Measurements from ENCODE around the gene NSUN6.
"Not testable (repeated sequence)": the region's sequence is repeated elsewhere in the genome, so short reads cannot be mapped to it uniquely, and the experiment has no call there.

Gene NSUN6

DNA sequence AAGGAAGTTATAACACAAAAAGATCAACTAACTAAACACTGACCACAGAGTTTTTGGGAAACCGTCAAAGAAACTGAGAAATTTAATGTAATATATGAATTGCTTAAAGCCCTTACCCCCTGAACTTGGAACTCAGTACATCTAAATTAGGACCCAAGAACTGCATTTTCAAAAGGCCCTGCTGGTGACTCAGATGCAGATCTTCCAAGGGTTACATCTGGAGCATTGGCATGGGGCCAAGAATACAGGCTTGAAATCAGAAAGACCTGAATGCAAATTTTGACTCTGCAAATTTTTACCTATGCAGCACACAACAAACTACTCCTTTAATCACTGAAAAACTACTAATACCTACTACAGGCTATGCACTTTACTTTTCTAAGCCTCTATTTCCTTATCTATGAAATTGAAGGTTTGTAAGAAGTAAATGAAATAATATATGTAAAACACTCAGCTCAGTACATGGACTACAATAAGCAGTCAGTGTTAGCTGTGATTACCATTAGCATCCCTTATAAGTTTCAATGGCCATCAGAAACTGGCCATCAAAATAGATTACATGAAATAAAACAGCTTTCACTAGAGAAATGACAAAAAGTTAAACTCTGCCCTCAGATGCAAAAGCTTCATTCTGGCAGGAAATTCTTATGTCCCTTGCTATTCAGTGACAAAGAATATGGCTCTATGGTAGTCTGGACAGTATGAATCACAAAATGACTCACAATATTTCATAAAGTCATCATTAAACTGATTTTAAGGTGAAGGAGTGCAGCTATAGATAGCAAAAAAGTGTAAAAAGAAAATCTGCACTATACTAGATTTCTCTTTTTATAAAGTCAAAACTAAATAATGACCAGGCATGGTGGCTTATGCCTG lies 43.6 kb downstream of the NSUN6 start:
- DNase-seq (ENCODE audit: low spot score): no peak

DNA sequence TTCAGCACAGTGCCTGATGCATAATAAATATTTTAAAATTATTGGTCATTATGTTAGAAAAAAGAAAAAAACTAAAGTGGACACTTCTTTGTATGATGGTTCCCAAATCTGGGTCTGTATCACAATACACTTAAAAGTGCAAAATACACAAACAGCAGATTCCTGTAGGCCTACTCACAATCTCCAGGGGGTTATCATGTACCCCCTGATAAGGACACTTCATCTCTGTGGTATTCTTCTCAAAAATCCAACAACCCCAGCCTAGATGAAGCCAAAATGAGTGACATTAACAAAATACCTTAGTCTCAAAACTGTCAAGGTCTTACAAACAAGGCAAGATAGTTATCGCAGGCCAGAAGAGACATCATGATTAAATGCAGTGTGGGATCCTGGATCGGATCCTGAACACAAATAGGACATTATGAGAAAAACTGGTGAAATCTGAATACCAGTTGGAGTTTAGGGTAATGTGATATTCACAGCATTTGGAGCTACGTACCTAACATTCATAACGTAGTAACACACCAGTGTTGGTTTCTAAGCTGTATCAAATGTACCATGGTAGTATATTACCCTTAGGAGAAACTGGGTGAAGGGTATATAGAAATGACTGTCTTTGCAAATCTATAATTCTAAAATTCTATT lies 45.2 kb downstream of the NSUN6 start:
- DNase-seq (ENCODE audit: low spot score): no peak

DNA sequence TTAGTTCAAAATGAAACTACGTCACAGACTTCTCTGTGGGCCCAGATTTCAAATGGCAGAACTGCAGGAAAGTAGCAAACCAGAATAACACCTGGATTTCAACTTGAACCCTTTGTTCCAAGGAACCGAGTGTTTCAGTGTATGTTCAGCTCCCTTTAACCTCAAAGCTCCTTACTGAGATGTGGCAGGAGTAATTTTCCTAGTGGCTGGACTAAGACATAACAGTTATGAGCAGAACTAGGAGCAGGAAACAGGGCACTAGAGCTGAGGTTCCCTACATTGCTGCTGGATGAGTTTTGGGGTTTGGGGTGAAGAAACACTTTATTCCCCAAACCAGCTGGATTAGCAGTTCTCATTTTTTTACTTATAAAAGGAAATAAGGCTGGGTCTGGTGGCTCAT lies 50.1 kb downstream of the NSUN6 start:
- no peak for DNase-seq (ENCODE audit: low spot score)

DNA sequence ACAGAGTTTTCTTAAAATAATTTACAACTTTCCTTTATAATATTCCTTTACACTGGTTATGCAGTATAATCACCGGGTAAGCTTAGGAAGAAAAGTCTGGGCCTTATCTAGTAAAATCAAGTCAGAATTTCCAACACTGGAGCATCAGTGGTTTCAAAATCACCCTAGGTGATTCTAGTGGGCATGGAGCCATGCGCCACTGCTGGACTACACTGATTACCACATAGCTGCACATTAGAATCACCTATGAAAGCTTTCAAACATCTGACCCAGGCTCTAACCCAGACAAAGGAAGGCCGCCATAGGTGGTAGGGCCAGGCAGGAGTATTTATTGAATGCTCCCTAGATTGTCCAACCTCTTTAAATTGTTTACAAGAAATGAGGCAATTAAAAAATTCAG lies 52.0 kb downstream of the NSUN6 start:
- DNase-seq (ENCODE audit: low spot score): no peak

DNA sequence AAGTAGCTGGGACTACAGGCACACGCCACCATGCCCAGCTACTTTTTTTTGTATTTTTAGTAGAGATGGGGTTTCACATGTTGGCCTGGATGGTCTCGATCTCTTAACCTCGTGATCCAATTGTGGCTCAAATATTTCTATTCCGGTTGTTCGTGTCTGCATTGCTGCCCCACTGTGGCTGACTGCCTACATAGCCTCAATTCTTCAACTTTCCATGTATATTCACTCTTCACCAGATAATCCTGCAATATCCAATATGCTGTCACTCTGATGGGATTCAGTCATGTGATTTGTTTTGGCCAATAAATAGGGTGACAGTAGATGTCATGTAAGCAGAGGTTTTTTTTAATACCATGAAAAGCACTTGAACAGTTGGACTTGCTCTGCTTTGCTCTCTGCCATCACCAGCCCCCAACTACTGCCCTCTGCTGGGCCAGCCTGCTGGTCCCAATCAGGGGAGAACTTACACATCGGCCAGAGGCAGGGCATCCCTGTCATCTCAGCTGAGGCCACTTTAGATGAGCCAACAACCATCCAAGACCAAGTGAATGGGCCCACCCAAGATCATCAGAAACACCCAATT lies 56.7 kb downstream of the NSUN6 start:
- no peak for DNase-seq (ENCODE audit: low spot score)

DNA sequence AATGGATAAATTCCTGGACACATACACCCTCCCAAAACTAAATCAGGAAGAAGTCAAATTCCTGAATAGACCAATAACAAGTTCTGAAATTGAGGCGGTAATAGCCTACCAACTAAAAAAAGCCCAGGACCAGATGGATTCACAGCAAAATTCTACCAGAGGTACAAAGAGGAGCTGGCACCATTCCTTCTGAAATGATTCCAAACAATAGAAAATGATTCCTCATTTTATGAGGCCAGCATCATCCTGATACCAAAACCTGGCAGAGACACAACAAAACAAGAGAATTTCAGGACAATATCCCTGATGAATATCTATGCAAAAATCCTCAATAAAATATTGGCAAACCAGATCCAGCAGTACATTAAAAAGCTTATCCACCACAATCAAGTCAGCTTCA lies 60.2 kb downstream of the NSUN6 start:
- DNase-seq (ENCODE audit: low spot score): not testable (repeated sequence)

DNA sequence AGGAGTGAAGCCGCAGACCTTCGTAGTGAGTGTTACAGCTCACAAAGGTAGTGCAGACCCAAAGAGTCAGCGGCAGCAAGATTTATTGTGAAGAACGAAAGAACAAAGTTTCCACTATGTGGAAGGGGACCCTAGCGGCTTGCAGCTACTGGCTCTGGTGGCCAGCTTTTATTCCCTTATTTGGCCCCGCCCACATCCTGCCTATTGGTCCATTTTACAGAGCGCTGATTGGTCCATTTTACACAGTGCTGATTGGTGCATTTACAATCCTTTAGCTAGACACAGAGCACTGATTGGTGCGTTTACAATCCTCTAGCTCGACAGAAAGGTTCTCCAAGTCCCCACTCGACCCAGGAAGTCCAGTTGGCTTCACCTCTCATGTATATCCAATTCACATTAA lies 64.8 kb downstream of the NSUN6 start:
- not testable (repeated sequence) for DNase-seq (ENCODE audit: low spot score)

DNA sequence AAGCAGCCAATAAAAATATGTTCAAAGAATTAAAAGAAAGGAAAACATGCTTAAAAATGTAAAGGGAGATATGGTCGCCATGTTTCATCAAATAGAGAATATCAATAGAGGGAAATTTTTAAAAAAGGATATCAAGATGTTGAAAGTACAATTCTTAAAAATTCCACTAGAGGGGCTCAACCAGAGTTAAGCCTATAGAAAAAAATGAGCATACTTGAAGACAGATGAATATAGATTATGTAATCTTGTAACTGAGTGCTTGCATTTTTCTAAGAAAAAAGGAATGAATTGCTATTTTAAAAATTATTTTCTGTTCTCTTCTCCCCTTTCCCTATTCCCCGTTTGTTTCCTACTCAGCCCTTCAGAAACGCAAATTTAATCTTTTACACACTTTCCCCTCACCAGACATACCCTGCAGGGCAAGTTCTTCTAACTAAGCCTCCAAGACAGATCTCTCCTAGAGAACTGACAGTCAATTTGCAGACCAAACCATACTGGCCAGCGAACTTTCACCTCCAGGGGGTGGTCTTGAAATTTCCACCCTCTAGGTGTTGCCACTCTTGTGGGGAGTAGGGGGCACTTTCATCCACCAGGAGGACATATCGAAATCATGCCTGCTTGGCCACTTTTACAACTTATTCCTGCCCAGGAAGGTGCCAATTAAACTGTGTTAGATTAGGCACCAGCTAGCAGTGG lies 67.7 kb downstream of the NSUN6 start:
- no peak for DNase-seq (ENCODE audit: low spot score)

DNA sequence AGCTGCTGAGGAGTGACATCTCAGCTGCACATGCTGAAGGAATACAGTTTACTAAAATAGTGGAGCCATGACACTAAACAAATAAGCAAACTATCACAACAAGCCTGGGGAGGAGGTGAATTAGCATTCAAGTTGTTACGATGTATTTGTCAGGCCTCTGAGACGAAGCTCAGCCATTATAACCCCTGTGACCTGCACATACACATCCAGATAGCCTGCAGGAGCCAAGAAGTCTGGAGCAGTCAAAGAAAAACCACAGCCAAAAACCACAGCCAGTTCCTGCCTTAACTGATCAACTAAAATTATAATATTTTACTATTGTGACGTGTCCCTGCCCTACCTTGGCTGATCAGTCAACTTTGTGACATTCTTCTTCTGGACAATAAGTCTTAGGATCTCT lies 68.6 kb downstream of the NSUN6 start:
- DNase-seq (ENCODE audit: low spot score): no peak

DNA sequence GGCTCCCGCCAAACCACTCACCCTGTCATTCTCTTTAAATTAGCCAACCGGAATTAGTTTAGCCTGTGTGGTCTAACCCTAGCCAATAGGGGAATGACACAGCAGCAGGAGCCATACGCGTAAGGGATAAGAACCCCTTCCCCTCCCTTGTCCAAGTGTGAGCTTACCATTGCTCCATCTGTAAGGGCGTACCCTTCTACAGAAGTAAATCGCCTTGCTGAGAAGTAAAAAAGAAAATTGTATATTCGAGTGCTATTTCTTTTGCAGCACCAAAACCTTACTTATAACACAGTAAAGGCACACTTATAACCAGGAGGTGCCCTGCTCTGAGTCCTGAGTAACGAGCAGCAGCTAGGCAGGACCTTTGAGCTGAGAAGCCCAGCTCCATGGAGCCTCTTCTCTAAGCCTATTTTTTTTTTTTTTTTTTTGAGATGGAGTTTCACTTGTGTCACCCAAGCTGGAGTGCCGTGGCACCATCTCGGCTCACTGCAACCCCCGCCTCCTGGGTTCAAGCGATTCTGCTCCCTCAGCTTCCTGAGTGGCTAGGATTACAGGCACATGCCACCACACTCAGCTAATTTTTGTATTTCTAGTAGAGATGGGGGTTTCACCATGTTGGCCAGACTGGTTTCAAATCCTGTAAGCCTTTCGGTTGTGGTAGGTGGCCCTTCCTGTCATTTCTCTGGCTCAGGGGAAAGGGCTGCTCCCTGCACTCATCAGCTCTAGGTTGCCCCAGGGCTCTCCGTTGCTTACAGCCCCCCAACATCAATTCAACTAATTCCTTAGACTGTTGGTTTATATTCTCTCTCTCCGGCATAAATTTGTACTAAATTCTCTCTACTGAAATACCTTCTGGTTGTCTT lies 73.3 kb downstream of the NSUN6 start:
- DNase-seq (ENCODE audit: low spot score): no peak

DNA sequence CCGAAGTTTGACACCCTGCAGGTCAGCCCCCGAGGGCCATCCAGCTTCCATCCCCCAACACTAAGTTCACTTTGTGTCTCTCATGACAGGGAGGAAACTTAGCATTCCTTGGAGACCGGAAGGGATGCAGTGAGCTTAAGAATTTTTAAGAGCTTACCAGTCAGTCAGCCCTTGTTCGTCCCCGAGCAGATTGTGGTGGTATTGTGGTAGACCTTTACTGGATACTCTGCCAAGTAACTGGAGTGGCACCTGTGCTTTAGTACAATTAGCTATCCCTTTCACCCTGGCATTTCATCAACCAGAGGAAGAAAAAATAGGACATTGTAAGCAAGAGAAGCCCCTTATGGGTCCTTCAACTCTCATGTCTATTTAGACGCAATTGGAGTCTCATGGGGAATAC lies 74.8 kb downstream of the NSUN6 start:
- no peak for DNase-seq (ENCODE audit: low spot score)

DNA sequence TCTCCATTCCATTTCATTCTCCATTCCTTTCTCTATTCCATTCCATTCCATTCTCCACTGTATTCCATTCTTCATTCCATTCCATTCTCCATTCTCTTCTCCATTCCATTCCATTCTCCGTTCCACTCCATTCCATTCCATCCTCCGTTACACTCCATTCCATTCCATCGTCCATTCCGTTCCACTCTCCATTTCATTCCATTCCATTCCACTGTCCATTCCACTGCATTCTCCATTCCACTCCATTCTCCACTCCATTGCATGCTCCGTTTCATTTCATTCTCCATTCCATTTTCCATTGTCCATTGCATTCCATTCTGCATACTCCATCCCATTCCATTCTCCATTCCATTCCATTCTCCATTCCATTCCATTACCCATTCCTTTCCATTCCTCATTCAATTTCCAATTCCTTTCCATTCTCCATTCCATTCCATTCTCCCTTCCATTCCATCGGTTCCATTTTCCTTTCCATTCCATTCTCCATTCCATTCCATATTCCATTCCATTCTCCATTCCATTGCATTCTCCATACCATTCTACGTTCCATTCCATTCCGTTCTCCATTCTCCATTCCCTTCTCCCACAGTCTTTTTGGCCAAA lies 78.3 kb downstream of the NSUN6 start:
- no peak for DNase-seq (ENCODE audit: low spot score)

DNA sequence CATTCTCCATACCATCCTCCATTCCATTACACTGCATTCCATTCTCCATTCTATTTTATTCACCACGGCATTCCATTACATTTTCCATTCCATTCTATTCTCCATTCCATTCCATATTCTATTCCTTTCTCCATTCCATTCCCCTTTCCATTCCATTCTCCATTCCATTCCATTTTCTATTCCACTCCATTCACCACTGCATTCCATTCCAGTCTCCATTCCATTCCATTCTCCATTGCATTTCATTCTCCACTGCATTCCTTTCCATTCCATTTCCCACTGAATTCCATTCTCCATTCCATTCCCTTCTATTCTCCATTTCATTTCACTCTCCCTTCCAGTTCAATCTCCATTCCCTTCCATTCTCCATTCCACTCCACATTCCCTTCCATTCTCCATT lies 79.6 kb downstream of the NSUN6 start:
- DNase-seq (ENCODE audit: low spot score): no peak

DNA sequence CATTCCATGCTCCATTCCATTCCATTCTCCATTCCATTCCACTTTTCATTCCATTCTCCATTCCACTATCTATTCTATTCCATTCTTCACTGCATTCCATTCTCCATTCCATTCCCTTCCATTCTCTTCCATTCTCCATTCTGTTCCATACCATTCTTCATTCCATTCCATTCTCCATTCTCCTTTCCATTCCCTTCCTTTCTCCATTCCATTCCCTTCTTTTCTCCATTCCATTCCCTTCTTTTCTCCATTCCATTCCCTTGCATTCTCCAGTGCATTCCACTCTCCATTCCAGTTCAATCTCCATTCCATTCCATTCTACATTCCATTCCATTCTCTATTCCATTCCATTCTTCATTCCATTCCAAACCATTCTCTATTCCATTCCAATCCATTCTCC lies 80.3 kb downstream of the NSUN6 start:
- no peak for DNase-seq (ENCODE audit: low spot score)

DNA sequence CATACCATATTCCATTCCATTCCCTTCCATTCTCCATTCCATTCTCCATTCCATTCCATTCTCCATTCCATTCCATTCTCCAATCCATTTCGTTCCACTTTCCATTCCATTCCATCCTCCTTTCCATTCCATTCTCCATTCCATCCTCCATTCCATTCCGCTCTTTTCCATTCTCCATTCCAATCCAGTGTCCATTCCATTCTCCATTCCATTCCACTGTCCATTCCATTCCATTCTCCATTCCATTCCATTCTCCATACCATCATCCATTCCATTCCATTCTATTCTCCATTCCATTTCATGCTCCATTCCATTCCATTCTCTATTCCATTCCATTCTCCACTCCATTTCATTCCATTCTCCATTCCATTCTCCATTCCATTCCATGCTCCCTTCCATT lies 81.0 kb downstream of the NSUN6 start:
- DNase-seq (ENCODE audit: low spot score): not testable (repeated sequence)

DNA sequence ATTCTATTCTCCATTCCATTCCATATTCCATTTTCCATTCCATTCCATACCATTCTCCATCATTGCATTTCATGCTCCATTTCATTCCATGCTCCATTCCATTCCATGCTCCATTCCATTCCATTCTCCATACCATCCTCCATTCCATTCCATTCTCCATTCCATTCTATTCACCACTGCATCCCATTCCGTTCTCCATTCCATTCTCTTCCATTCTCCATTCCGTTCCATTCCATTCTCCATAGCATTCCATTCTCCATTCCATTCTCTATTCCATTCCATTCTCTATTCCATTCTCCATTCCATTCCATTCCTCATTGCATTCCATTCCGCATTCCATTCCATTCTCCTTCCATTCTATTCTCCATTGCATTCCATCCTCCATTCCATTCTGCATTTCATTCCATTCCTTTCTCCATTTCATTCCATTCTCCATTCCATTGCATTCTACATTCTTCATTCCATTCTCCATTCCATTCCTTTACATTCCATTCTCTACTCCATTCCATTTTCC lies 84.0 kb downstream of the NSUN6 start:
- no peak for DNase-seq (ENCODE audit: low spot score)

DNA sequence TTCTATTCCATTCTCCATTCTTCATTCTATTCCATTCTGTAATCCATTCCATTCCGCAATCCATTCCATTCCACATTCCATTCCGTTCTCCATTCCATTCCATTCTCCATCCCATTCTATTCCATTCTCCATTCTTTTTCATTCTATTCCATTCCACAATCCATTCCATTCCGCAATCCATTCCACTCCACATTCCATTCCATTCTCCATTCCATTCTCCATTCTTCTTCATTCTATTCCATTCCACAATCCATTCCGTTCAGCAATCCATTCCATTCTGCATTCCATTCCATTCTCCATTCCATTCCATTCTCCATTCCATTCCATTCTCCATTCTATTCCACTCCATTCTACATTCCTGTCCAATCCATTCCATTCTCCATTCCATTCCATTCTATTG lies 85.2 kb downstream of the NSUN6 start:
- DNase-seq (ENCODE audit: low spot score): no peak

DNA sequence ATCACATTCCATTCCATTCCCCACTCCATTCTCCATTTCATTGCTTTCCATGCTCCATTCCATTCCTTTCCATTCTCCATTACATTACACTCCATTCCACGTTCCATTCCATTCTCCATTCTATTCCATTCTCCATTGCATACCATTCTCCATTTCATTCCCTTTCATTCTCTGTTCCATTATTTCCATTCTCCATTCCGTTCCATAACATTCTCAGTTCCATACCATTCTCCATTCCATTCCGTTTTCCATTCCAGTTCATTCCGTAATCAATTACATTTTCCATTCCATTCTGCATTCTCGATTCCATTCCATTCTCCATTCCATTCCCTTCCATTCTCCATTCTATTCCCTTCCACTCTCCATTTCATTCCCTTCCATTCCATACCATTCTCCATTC lies 86.4 kb downstream of the NSUN6 start:
- DNase-seq (ENCODE audit: low spot score): no peak

DNA sequence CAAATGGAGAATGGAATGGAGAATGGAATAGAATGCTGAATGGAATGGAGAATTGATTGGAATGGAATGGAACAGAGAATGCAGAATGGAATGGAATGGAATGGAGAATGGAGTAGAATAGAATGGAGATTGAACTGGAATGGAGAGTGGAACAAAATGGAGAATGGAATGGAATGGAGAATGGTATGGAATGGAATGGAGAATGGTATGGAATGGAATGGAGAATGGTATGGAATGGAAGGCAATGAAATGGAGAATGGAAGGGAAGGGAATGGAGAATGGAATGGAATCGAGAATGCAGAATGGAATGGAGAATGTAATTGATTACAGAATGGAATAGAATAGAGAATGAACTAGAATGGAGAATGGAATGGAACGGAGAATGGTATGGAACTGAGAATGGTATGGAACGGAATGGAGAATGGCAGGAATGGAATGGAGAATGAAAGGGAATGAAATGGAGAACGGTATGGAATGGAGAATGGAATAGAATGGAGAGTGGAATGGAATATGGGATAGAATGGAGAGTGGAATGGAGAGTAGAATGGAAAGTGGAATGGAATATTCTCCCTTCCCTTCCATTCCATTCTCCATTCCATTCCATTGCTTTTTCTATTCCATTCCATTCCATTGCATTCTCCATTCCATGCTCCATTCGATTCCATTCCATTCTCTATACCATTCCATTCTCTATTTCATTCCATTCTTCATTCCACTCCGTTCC lies 88.2 kb downstream of the NSUN6 start:
- DNase-seq (ENCODE audit: low spot score): no peak

DNA sequence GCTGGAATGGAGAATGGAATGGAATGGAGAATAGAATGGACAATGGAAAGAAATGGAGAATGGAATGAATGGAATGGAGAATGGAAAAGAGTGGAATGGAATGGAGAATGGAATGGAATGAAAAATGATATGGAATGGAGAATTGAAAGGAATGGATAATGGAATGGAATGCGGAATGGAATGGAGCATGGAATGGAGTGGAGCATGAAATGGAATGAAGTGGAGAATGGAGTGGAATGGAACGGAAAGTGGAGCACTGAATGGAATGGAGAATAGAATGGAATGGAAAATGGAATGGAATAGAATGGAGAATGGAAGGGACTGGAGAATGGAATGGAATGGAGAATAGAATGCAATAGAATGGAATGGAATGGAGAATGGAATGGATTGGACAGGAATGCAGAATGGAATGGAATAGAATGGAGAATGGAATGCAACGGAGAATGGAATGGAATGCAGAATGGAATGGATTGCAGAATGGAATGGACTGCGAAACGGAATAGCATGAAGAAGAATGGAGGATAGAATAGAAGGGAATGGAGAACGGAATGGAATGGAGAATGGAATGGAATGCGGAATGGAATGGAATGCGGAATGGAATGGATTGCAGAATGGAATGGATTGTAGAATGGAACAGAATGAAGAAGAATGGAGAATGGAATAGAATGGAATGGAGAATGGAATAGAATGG lies 89.4 kb downstream of the NSUN6 start:
- no peak for DNase-seq (ENCODE audit: low spot score)

All from CD4-positive, alpha-beta T cell treated with Interleukin-6 at 100 ng/mL for 8 hours (primary cell).